Type B pancreatic cell (in vitro differentiated cells): ENCODE data around the gene HABP2. TPM values are rescaled to one million over a fixed set of nuclear protein-coding genes. Genes with fewer than 3 reads are reported as not detected.

Source experiments
- DNase-seq: peaks from one replicate; pipeline ENCODE4 v3.0.0; 2021; ENCODE audit warnings: mixed read lengths; ENCODE audit not compliant: unreplicated experiment; ENCODE audit errors: extremely low spot score
- H3K27ac Mint-ChIP-seq: 2 replicates; pipeline ENCODE4 v1.8.0; 2021; ENCODE audit warnings: mild to moderate bottlenecking, mixed read lengths
- H3K27me3 Mint-ChIP-seq: 2 replicates; pipeline ENCODE4 v1.8.0; 2021; ENCODE audit warnings: mixed read lengths
- H3K36me3 Mint-ChIP-seq: 2 replicates; pipeline ENCODE4 v1.8.0; 2021; ENCODE audit warnings: mixed read lengths
- H3K4me1 Mint-ChIP-seq: one replicate; pipeline ENCODE4 v1.8.0; 2021; ENCODE audit warnings: mixed read lengths; ENCODE audit not compliant: unreplicated experiment
- H3K4me3 Mint-ChIP-seq: 2 replicates; pipeline ENCODE4 v1.8.0; 2021; ENCODE audit warnings: mild to moderate bottlenecking, mixed read lengths
- H3K9me3 Mint-ChIP-seq: 2 replicates; pipeline ENCODE4 v1.8.0; 2021; ENCODE audit warnings: mixed read lengths
- total RNA-seq: library from RNA; stranded (reverse); gene quantifications from 2 replicates; pipeline ENCODE4 v1.2.1, GENCODE V29; 2021; ENCODE audit warnings: low replicate concordance
- TF ChIP-seq, protein P1 (sequence below): fragments of 200-600 bp; sonication (generic); conservative IDR thresholded peaks from 2 replicates; pipeline ENCODE4 v1.5.0; 2021; ENCODE audit warnings: antibody characterized with exemption, mild to moderate bottlenecking

The HABP2 gene
- total RNA-seq, 1 donor from 2014 or later, result 7.5 TPM

DNA sequence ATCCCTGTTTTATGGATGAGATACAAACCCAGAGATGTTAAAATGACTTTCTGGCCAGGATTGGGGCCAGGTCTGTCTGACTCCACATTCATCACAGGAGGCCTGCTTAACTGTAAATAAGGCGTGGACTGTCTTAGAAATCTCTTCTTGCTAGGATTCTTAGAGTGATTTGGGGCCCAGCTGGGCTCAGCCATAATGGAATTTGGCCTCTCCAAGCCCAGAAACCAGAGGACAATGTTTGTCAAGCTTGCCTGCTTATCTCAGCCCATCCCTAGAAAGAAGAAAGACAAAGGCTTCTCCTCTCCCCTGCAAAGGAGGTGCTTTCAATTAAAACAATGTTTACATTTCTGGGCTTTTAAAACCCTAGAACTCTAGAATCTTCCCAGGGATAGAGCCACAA, 2.9 kb downstream of the HABP2 start:
- Mint-ChIP-seq H3K4me1 (peaks cover 48% of the 10 kb centered on the region), H3K27me3 (peaks cover 44% of the 10 kb centered on the region), H3K36me3 (no peaks in the 10 kb centered on the region), H3K9me3 (no peaks in the 10 kb centered on the region), H3K27ac (peak overlapping the region; percentile 31), H3K4me3 (peak overlapping the region; percentile 15)
- TF ChIP-seq, protein P1, sequence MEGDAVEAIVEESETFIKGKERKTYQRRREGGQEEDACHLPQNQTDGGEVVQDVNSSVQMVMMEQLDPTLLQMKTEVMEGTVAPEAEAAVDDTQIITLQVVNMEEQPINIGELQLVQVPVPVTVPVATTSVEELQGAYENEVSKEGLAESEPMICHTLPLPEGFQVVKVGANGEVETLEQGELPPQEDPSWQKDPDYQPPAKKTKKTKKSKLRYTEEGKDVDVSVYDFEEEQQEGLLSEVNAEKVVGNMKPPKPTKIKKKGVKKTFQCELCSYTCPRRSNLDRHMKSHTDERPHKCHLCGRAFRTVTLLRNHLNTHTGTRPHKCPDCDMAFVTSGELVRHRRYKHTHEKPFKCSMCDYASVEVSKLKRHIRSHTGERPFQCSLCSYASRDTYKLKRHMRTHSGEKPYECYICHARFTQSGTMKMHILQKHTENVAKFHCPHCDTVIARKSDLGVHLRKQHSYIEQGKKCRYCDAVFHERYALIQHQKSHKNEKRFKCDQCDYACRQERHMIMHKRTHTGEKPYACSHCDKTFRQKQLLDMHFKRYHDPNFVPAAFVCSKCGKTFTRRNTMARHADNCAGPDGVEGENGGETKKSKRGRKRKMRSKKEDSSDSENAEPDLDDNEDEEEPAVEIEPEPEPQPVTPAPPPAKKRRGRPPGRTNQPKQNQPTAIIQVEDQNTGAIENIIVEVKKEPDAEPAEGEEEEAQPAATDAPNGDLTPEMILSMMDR, result no peak
- no peak for DNase-seq

DNA sequence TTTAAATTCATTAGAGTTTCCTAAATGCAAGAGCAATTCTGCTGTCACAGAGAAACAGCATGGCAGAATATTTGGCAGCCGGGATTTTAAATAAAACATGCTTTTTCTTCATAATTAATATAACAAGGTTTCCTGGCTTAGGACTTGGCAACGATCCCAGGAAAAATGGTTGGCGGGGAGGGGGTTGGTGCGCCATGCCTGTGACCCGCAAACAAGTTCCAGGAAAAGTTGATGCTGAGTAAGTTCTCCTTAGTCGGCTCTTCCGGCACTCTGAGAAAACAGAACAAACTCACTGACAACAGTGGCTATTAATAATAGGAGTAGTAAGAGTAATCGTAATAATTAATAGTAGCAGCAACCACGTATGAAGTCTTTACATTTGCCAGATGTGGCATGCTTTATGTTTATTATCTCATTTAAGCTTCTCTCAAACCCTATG, 4.6 kb downstream of the HABP2 start:
- peaks cover 44% of the 10 kb centered on the region for H3K4me1 Mint-ChIP-seq
- peaks cover 47% of the 10 kb centered on the region for H3K27me3 Mint-ChIP-seq

DNA sequence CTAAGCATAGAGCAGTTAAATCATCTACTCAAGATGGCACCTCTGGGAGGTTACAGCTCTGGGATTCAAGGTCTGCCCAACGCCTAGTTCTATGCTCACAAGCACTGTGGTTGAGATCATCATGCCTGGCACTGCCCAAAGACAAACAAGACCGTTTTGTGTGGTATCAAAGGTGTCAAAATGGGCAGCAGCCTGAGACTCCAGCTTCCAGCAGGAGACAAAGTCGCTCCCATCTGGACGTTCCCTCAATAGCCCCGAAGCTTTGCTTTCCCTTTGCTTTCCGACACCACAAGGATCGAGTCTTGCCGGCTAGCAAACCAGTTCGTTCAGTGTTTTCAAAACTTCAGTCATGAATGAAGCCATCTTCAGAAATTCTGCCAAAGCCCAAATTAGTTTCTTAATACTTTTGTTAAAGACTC, 5.1 kb downstream of the HABP2 start:
- no peak for DNase-seq
- H3K27me3 Mint-ChIP-seq, result peaks cover 51% of the 10 kb centered on the region
- peak overlapping the region; percentile 26 for H3K27ac Mint-ChIP-seq
- TF ChIP-seq, protein P1, result no peak
- no peaks in the 10 kb centered on the region for H3K36me3 Mint-ChIP-seq
- H3K9me3 Mint-ChIP-seq, result no peaks in the 10 kb centered on the region
- H3K4me1 Mint-ChIP-seq, result peaks cover 46% of the 10 kb centered on the region
- peak overlapping the region; percentile 36 for H3K4me3 Mint-ChIP-seq

More for the DNA sequence above, 4.6 kb downstream of the HABP2 start:
- peak overlapping the region; percentile 36 for H3K4me3 Mint-ChIP-seq
- TF ChIP-seq, protein P1, result no peak
- H3K27ac Mint-ChIP-seq, result no peak overlapping the region
- H3K9me3 Mint-ChIP-seq, result no peaks in the 10 kb centered on the region
- no peaks in the 10 kb centered on the region for H3K36me3 Mint-ChIP-seq
- DNase-seq, result no peak

DNA sequence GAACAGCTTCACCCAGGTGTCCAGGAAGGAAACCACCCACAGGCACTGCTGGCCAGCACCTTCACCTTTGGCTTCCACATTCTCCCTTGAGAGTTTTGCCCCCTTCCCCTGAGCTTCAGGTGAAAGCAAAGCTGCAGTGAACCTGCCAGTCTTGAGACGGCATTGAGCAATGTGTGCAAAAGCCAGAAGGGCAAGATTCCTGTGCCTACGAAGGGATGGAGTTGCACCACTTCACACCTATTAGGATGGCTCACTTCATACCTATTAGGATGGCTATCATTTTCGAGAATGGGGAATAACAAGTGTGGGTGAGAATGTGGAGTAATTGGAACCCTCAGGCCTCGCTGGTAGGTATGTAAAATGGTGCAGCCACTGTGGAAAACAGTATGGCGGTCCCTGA, 7.2 kb downstream of the HABP2 start:
- TF ChIP-seq, protein P1, result no peak
- Mint-ChIP-seq H3K4me3 (no peak overlapping the region), H3K4me1 (peaks cover 43% of the 10 kb centered on the region), H3K36me3 (no peaks in the 10 kb centered on the region), H3K27ac (no peak overlapping the region), H3K9me3 (no peaks in the 10 kb centered on the region), H3K27me3 (peaks cover 55% of the 10 kb centered on the region)
- no peak for DNase-seq

DNA sequence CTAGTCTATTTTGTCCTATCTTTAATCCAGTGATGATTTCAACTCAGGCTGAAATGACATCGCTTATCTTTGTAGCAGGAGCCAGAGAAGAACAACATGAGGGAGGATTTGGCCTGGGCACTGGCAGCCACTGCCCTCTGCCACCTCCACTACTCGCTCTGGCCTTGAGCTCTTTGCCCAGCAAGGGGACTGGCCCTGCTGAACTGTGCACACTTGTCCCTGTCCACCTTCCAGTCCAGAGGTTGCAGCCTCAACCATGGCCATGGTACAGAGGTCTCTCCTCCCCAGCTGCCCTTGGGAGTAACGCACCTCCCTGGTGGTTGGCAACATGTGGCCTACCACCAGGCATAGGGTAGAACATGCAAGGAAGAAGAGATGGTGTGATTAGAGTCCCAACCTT, 8.4 kb downstream of the HABP2 start:
- H3K36me3 Mint-ChIP-seq, result no peaks in the 10 kb centered on the region
- no peak overlapping the region for H3K4me3 Mint-ChIP-seq
- TF ChIP-seq, protein P1, result no peak
- peaks cover 52% of the 10 kb centered on the region for H3K27me3 Mint-ChIP-seq
- no peak for DNase-seq
- no peak overlapping the region for H3K27ac Mint-ChIP-seq
- H3K4me1 Mint-ChIP-seq, result peaks cover 38% of the 10 kb centered on the region
- no peaks in the 10 kb centered on the region for H3K9me3 Mint-ChIP-seq

- H3K4me1 Mint-ChIP-seq, result peaks cover 35% of the 10 kb centered on the region
- TF ChIP-seq, protein P1, result no peak
- H3K4me3 Mint-ChIP-seq, result no peak overlapping the region
- H3K9me3 Mint-ChIP-seq, result no peaks in the 10 kb centered on the region
- no peak for DNase-seq
- H3K27ac Mint-ChIP-seq, result no peak overlapping the region
- H3K36me3 Mint-ChIP-seq, result no peaks in the 10 kb centered on the region
- H3K27me3 Mint-ChIP-seq, result peaks cover 54% of the 10 kb centered on the region
Measured at GRCh38 chr10:113562069-113562468, 9.2 kb downstream of the HABP2 start.
